DMS53 treated with DMSO at 0.1 percent for 48 hours (cell line): Measurements from ENCODE around the gene DHX57.

Experiments used
- DNase-seq: peaks from one replicate; lab custom pipeline; 2025; ENCODE audit not compliant: unreplicated experiment; lab: John Stamatoyannopoulos, UW

DHX57 gene

DNA sequence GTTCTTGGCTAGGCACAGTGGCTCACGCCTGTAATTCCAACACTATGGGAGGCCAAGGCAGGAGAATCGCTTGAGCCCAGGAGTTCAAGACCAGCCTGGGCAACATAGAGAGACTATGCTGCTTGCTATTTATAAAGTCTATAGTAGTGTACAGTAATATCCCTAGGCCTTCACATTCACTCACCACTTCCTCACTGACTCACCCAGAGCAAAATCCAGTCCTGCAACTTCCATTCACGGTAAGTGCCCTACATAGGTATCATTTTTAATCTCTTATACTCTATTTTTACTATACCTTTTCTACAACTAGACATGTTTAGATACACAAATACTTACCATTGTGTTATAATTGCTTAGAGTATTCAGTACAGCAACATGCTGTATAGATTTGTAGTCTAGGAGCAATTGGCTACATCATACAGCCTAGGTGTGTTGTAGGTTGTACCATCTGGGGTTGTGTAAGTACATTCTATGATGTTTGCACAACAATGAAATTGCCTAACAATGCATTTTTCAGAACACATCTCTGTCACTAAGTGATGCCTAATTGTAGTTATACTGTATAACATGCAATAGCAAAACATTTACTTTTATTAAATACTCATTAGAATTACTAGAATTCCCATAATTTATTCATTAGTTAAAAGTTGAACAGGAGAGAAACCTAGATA lies 8.8 kb downstream of the DHX57 start:
- DNase-seq: no peak

GRCh38 chr2:38863061-38863695 lies 12.6 kb downstream of the DHX57 start:
- no peak for DNase-seq

DNA sequence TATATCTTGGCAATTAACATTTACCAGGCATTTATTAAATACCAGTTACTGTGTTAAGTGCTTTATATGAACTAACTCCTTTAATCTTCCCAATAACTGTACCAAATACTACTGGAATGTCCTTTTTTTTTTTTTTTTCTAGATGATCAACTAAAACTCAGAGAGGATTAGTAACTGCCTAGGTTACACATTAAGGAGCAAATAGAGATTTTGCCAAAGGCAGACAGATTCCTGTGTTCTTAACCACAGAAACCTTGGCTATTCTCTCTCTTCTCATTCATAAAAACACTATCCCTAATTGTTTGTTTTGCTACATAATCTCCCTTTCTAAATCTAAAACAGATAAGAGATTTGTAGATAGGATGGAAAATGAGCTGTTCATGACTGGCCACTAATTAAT lies 13.3 kb downstream of the DHX57 start:
- DNase-seq: no peak

GRCh38 chr2:38856165-38856564 lies 19.6 kb downstream of the DHX57 start:
- DNase-seq: no peak

- no peak for DNase-seq
These were observed 25.7 kb downstream of the DHX57 start for GRCh38 chr2:38850045-38850444.

DNA sequence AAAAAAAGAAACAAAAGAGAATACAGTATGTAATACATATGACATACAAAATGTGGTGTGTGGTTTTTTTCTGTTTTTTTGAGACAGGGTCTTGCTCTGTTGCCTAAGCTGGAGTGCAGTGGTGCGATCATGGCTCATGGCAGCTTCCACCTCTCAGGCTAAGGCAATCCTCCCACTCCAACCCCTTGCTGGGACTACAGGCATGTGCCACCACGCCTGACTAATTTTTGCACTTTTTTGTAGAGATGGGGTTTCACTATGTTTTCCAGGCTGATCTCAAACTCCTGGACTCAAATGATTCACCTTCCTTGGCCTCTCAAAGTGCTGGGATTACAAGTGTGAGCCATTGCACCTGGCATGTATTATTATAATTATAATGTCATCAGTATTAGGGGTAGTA lies 38.9 kb downstream of the DHX57 start:
- DNase-seq: no peak

- no peak for DNase-seq
These were observed 39.7 kb downstream of the DHX57 start for GRCh38 chr2:38835990-38836389.

DNA sequence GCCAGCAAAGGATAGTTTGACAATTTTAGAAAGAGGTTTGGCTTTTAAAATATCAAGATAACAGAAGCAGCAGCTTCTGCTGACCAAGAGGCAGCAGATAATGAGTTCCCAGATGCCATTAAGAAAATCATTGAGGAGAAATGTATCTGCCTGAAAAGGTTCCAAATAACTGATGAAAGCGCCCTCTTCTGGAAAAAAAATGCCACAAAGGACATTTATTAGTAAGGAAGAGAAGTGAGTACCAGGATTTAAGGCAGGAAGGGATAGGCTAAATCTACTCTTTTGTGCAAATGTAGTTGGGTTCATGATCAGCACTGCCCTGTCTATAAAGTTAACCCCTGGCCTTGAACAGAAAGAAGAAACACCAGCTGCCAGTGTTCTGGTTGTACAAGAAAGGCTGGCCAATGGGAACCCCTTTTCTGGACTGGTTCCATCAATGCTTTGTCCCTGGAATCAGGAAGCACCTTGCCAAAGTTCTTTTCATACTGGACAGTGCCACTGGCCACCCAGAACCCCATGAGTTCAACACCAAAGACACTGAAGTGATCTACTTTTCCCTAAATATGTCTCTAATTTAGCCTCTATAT lies 40.6 kb downstream of the DHX57 start:
- peak; percentile 1 for DNase-seq

GRCh38 chr2:38830526-38831159 lies 45.1 kb downstream of the DHX57 start:
- DNase-seq: no peak

DNA sequence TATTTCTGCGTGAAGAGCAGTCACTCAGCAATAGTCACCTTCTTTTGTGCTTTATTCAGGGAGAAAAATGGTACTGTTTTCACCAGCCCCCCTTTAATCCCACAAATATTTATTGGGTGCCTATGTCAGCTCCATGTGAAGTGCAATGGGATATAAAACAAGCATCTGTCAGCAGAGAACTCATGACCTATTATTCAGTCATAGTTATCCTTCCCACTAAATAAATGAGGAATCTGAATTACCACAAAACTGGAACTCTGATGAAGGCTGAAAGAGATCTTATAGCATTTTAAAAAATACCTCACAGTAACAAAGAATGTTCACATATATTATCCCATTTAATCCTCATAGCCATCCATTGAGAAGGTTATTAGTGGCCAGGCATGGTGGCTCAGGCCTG lies 45.8 kb downstream of the DHX57 start:
- DNase-seq: no peak

- DNase-seq: no peak
These were observed 47.3 kb downstream of the DHX57 start for GRCh38 chr2:38828460-38828859.

GRCh38 chr2:38827539-38828145 lies 48.1 kb downstream of the DHX57 start:
- peak; percentile 0 for DNase-seq

DNA sequence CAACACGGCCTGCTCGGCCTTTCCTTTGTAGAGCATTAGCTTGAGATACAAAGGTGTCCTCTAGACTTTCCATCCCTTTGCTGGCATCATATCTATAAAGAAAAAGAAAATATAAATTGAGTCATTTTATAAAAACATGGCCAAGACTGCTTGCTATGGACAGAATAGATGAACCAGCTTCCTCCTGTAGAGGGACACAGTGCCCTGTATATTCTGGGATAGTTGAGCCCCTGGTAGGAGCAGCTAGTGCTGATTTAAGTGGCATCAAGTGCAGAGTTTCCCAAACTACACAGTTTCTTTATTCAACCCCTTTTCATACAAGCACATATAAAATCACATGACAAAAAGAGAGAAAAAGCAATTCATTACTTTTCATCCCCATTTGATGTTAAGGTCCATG lies 49.8 kb downstream of the DHX57 start:
- no peak for DNase-seq

DNA sequence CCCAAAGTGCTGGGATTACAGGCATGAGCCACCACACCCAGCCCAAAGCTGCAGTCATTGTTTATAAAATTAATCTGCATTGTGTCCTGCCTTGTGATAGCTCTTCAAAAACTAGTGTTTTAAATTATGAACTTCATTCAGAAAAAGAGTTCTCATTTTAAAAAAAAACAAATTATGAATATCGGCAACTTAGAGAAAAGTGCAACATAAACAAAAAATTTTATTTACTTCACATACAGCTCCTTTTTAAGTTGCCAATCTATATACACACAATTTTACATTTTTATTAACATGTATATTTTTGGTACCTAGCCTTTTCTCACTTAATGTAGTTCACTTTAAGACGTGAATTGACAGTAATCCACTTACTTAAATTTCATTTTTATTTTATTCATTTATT lies 50.8 kb downstream of the DHX57 start:
- DNase-seq: no peak

GRCh38 chr2:38823386-38823785 lies 52.3 kb downstream of the DHX57 start:
- DNase-seq: no peak

- no peak for DNase-seq
These were observed 57.2 kb downstream of the DHX57 start for GRCh38 chr2:38818565-38818964.

GRCh38 chr2:38815936-38816335 lies 59.8 kb downstream of the DHX57 start:
- DNase-seq: no peak

- no peak for DNase-seq
These were observed 65.2 kb downstream of the DHX57 start for GRCh38 chr2:38810488-38810887.

DNA sequence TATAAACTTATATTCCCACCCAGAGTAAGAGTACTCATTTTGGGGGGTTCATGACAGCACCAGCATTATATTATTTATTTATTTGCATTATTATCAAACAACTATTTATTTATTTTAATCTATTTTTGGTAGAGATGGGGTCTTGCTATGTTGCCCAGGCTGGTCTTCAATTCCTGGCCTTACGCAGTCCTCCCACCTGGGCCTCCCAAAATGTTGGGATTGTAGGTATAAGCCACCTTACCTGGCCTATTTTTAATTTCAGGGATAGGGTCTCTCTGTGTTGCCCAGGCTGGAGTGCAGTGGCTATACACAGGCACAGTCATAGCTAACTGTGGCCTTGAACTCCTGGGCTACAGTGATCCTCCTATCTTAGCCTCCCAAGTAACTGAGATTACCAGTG lies 67.1 kb downstream of the DHX57 start:
- no peak for DNase-seq

DNA sequence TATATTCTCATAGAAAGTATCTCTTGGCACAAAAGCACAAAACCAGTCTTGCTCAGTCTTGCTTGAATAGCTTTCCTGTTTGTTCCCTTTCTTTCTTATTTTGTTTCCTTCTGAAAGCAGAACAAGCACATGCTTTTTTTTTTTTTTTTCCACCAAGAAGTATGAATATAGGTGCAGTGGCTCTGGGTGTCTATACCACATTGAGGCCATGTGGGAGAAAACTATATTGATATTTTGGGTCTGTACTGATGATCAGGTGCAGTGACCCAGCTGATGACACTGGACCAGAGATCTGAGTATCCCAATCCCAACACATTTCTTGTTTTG lies 69.0 kb downstream of the DHX57 start:
- no peak for DNase-seq

GRCh38 chr2:38806015-38806732 lies 69.6 kb downstream of the DHX57 start:
- DNase-seq: no peak
